HG03108 (cell line): ENCODE measurements around the gene PRSS22.
"Not testable (repeated sequence)": the region's sequence is repeated elsewhere in the genome, so short reads cannot be mapped to it uniquely, and the experiment has no call there.

Source experiments
- ATAC-seq: cut with Tn5 transposase; IDR thresholded peaks from one replicate; pipeline ENCODE4 v1.9.1; 2021; ENCODE audit warnings: moderate library complexity; ENCODE audit not compliant: unreplicated experiment

PRSS22 gene

GRCh38 chr16:2857451-2858244 lies at the start of gene PRSS22:
PRSS22 (minus strand) TSS chr16:2858170; CDS start chr16:2858104, 66 bp downstream.
- no peak for ATAC-seq

- not testable (repeated sequence) for ATAC-seq
These were observed 49.2 kb upstream of the PRSS22 start for GRCh38 chr16:2907084-2907753.

- no peak for ATAC-seq
These were observed 48.0 kb upstream of the PRSS22 start for GRCh38 chr16:2905988-2906387.

GRCh38 chr16:2905241-2905987 lies 47.4 kb upstream of the PRSS22 start:
- ATAC-seq: peak; percentile 80

- peak; percentile 2 for ATAC-seq
These were observed 46.9 kb upstream of the PRSS22 start for GRCh38 chr16:2904922-2905240.

- ATAC-seq: peak; percentile 49
These were observed 46.3 kb upstream of the PRSS22 start for GRCh38 chr16:2904100-2904921.

- ATAC-seq: no peak
These were observed 44.6 kb upstream of the PRSS22 start for GRCh38 chr16:2902337-2903130.

GRCh38 chr16:2900526-2901075 lies 42.6 kb upstream of the PRSS22 start:
- no peak for ATAC-seq

- ATAC-seq: no peak
These were observed 41.6 kb upstream of the PRSS22 start for GRCh38 chr16:2899564-2900072.

- no peak for ATAC-seq
These were observed 41.0 kb upstream of the PRSS22 start for GRCh38 chr16:2898831-2899563.

- ATAC-seq: peak; percentile 78
These were observed 39.1 kb upstream of the PRSS22 start for GRCh38 chr16:2897110-2897509.

- ATAC-seq: no peak
These were observed 38.6 kb upstream of the PRSS22 start for GRCh38 chr16:2896480-2897010.

GRCh38 chr16:2895813-2896212 lies 37.8 kb upstream of the PRSS22 start:
- ATAC-seq: no peak

- no peak for ATAC-seq
These were observed 36.3 kb upstream of the PRSS22 start for GRCh38 chr16:2894231-2894630.

- no peak for ATAC-seq
These were observed 26.1 kb upstream of the PRSS22 start for GRCh38 chr16:2884041-2884451.

- no peak for ATAC-seq
These were observed 25.5 kb upstream of the PRSS22 start for GRCh38 chr16:2883458-2883908.

GRCh38 chr16:2882650-2883457 lies 24.9 kb upstream of the PRSS22 start, which contains the start of gene FLYWCH2:
FLYWCH2 (plus strand) TSS chr16:2883215; CDS start chr16:2896450, 13,235 bp downstream.
- peak; percentile 89 for ATAC-seq
